ENCODE data around the gene PCBP3.

DNA sequence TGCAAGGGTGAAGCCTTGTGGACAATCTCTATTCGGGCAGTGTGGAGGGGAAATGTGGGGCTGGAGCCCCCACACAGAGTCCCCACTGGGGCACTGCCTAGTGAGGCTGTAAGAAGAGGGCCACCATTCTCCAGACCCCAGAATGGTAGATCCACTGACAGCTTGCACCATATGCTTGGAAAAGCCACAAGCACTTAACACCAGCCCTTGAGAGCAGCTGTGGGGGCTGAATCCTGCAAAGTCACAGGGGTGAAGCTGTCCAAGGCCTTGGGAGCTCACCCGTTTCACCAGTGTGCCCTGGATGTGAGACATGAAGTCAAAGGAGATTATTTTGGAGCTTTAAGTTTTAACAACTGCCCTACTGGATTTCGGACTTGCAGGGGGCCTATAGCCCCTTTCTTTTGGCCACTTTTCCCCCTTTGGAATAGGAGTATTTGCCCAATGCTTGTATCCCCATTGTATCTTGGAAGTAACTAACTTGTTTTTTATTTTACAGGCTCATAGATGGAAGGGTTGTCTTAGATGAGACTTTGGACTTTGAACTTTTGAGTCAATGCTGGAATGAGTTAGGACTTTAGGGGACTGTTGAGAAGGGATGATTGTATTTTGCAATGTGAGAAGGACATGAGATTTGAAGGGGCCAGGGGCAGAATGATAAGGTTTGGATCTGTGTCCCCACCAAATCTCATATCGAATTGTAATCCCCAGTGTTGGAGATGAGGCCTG lies 321.7 kb downstream of the PCBP3 start:
- TF ChIP-seq EZH2phosphoT487 (IDR thresholded peaks at IDR 0.05), result no peak
- TF ChIP-seq, protein P1, sequence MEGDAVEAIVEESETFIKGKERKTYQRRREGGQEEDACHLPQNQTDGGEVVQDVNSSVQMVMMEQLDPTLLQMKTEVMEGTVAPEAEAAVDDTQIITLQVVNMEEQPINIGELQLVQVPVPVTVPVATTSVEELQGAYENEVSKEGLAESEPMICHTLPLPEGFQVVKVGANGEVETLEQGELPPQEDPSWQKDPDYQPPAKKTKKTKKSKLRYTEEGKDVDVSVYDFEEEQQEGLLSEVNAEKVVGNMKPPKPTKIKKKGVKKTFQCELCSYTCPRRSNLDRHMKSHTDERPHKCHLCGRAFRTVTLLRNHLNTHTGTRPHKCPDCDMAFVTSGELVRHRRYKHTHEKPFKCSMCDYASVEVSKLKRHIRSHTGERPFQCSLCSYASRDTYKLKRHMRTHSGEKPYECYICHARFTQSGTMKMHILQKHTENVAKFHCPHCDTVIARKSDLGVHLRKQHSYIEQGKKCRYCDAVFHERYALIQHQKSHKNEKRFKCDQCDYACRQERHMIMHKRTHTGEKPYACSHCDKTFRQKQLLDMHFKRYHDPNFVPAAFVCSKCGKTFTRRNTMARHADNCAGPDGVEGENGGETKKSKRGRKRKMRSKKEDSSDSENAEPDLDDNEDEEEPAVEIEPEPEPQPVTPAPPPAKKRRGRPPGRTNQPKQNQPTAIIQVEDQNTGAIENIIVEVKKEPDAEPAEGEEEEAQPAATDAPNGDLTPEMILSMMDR (IDR thresholded peaks at IDR 0.05), result no peak
